ENCODE data around the gene KCNH2.

The KCNH2 gene

DNA sequence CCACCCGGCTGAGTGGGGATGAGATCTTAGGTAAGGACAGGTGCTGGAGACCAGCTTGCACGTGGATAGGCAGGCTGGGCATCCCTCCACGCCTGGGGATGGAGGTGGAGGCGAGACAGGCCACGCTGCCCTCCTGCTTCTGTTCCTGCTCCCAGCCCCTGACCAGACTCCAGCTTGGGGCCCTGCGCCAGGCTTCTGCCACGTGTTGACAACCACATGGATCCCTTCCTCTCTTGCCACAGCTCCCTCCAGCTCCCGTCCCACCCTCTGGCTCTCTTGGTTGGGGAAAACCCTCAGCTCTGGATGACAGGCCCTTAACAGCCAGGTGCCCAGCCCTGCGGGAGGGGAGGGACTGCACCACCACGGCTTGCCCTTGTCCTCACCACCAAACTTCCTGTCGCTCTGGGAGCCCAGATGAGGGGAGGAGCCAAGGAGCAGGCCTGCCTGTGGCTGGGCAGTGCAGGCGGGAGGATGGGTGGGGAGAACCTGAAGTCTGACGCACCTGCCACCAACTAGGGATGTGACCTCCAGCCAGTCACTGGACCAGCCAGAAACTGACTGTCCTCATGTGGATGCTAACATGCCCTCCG is 36.0 kb downstream of the KCNH2 start:
- DNase-seq (ENCODE audit: insufficient read length) (no peak), FAIRE-seq (no peak)

DNA sequence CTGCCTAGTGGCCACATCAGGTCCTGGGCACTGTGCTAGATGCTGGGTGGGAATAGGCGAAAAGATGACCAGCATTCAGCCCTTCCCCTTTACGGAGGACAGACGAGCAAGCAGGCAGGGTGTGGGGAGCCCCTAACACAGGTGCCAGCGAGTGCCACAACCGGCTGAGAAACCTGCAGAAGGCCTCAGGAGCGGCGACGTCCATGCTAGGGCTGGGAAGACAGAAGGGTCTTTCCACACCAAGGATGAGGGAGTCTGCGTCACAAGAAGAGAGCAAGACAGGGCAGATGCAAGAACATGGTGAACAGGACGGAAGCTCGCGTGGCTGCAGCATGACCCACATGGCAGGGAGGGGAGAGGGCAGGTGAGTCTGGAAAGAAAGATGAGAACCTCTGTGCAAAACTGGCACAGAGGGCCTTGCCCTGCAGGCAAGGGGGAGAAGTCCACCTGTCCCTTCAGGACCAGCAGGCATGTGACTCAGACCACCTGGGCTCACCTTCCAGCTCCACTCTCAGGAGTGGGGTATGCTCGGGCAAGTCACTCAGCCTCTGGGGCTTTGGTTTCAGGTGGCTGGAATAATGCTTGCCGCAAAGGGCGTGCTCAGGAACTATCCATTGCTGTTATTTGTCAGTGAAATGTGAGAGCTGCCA is 36.6 kb downstream of the KCNH2 start:
- no peak for TF ChIP-seq POLR2A (IDR thresholded peaks at IDR 0.05; ENCODE audit: low read depth, low read length)

More for the DNA sequence above, 36.0 kb downstream of the KCNH2 start:
- TF ChIP-seq POLR2A (IDR thresholded peaks at IDR 0.05; ENCODE audit: low read depth, low read length) (no peak), TAF1 (IDR thresholded peaks at IDR 0.05; ENCODE audit: borderline replicate concordance, low read depth, low read length) (no peak), POLR2AphosphoS5 (IDR thresholded peaks at IDR 0.05; ENCODE audit: low read depth, low read length) (no peak)

GRCh38 chr7:150940431-150941102 is 37.6 kb downstream of the KCNH2 start:
- FAIRE-seq (no peak), DNase-seq (ENCODE audit: insufficient read length) (no peak)
- TF ChIP-seq POLR2AphosphoS5 (IDR thresholded peaks at IDR 0.05; ENCODE audit: low read depth, low read length) (no peak), POLR2A (IDR thresholded peaks at IDR 0.05; ENCODE audit: low read depth, low read length) (no peak), TAF1 (IDR thresholded peaks at IDR 0.05; ENCODE audit: borderline replicate concordance, low read depth, low read length) (no peak)

More for the DNA sequence above, 36.6 kb downstream of the KCNH2 start:
- DNase-seq (ENCODE audit: insufficient read length): no peak
- no peak for FAIRE-seq

- no peak for DNase-seq (ENCODE audit: insufficient read length)
- no peak for FAIRE-seq
- TF ChIP-seq POLR2AphosphoS5 (IDR thresholded peaks at IDR 0.05; ENCODE audit: low read depth, low read length): no peak
- no peak for TF ChIP-seq POLR2A (IDR thresholded peaks at IDR 0.05; ENCODE audit: low read depth, low read length)
- no peak for TF ChIP-seq TAF1 (IDR thresholded peaks at IDR 0.05; ENCODE audit: borderline replicate concordance, low read depth, low read length)
These were observed 38.7 kb downstream of the KCNH2 start for GRCh38 chr7:150939466-150939865.

GRCh38 chr7:150939052-150939451 is 39.1 kb downstream of the KCNH2 start:
- DNase-seq (ENCODE audit: insufficient read length) (no peak), FAIRE-seq (no peak)
- TF ChIP-seq POLR2A (IDR thresholded peaks at IDR 0.05; ENCODE audit: low read depth, low read length) (no peak), TAF1 (IDR thresholded peaks at IDR 0.05; ENCODE audit: borderline replicate concordance, low read depth, low read length) (no peak), POLR2AphosphoS5 (IDR thresholded peaks at IDR 0.05; ENCODE audit: low read depth, low read length) (no peak)

GRCh38 chr7:150938566-150938965 is 39.6 kb downstream of the KCNH2 start:
- DNase-seq (ENCODE audit: insufficient read length) (no peak), FAIRE-seq (no peak)
- no peak for TF ChIP-seq TAF1 (IDR thresholded peaks at IDR 0.05; ENCODE audit: borderline replicate concordance, low read depth, low read length)
- TF ChIP-seq POLR2AphosphoS5 (IDR thresholded peaks at IDR 0.05; ENCODE audit: low read depth, low read length): no peak
- TF ChIP-seq POLR2A (IDR thresholded peaks at IDR 0.05; ENCODE audit: low read depth, low read length): no peak

GRCh38 chr7:150937848-150938561 is 40.1 kb downstream of the KCNH2 start:
- TF ChIP-seq TAF1 (IDR thresholded peaks at IDR 0.05; ENCODE audit: borderline replicate concordance, low read depth, low read length) (no peak), POLR2AphosphoS5 (IDR thresholded peaks at IDR 0.05; ENCODE audit: low read depth, low read length) (no peak), POLR2A (IDR thresholded peaks at IDR 0.05; ENCODE audit: low read depth, low read length) (no peak)
- FAIRE-seq (no peak), DNase-seq (ENCODE audit: insufficient read length) (no peak)

DNA sequence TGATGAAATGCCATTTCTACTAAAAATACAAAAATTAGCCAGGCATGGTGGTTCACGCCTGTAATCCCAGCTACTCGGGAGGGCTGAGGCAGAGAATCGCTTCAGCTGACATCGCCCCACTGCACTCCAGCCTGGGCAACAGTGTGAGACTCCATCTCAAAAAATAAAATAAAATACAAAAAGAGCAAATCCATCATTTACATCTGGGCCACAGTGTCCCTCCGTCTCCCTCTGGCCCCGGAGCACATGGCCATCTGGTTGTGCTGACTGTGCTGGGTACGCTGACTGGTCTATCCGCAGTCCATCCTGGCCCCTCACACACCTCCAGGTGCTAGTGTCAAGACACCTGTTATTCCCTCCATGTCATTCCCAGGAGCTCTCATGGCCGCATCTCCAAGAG is 42.1 kb downstream of the KCNH2 start:
- DNase-seq (ENCODE audit: insufficient read length) (no peak), FAIRE-seq (no peak)
- TF ChIP-seq TAF1 (IDR thresholded peaks at IDR 0.05; ENCODE audit: borderline replicate concordance, low read depth, low read length) (no peak), POLR2A (IDR thresholded peaks at IDR 0.05; ENCODE audit: low read depth, low read length) (no peak), POLR2AphosphoS5 (IDR thresholded peaks at IDR 0.05; ENCODE audit: low read depth, low read length) (no peak)

DNA sequence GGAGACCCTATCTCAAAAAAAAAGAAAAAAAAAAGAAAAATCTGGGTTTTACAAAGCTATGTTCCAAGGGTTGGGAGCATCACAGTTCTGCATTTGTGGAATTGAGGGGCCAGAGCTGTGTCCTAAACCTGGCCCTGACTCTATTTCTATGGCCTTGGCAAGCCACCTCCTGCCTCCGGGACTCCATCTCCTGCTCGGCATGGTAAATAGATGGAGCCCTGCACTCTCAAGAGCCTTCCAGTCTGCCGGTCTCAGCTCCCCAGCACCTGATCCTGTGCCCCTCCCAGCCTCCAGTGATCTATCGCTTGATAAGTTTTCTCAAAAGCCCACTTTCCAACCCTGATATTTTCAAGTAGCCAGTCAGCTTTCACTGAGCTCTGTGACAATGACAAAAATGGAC is 43.0 kb downstream of the KCNH2 start:
- no peak for DNase-seq (ENCODE audit: insufficient read length)
- TF ChIP-seq POLR2A (IDR thresholded peaks at IDR 0.05; ENCODE audit: low read depth, low read length): no peak
- no peak for TF ChIP-seq TAF1 (IDR thresholded peaks at IDR 0.05; ENCODE audit: borderline replicate concordance, low read depth, low read length)
- no peak for TF ChIP-seq POLR2AphosphoS5 (IDR thresholded peaks at IDR 0.05; ENCODE audit: low read depth, low read length)
- FAIRE-seq: no peak

DNA sequence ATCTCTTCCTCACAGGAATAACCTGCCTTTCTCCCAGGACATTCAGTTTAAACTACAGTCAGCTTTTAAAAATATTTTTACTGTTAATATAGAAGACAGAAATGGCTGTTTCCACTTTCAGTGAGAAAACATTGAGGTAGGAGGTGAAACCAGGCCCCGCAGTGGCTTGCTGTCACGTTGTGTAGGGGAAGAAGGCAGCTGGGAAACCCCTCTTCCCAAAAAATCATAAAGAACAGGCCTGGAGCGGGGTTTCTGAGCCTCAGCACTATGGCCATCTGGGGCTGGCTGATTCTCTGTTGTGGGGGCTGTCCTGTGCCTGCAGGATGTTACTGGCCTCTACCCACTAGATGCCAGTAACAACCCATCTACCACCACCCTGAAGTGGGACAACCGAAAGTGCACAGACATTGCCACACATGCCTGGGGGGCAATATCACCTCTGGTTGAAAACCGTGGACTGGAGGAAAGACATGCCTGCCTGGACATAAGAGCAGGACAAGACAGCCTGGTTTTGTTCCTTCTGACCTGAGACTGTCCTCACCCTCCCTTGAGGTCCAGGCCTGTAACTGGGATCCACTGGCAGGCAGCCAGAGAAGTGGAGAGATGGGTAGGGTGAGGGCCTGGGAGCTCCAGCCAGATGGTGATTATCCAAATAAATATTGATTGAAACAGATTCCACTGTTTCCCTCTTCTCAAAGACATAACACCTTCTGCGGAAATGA is 43.9 kb downstream of the KCNH2 start:
- no peak for DNase-seq (ENCODE audit: insufficient read length)
- TF ChIP-seq POLR2A (IDR thresholded peaks at IDR 0.05; ENCODE audit: low read depth, low read length) (no peak), POLR2AphosphoS5 (IDR thresholded peaks at IDR 0.05; ENCODE audit: low read depth, low read length) (no peak), TAF1 (IDR thresholded peaks at IDR 0.05; ENCODE audit: borderline replicate concordance, low read depth, low read length) (no peak)

More for the DNA sequence above, 43.9 kb downstream of the KCNH2 start:
- FAIRE-seq: no peak

Measured in GM12892 (cell line).